ENCODE results near the gene MOK. TPM values are rescaled to one million over a fixed set of nuclear protein-coding genes. Genes with fewer than 3 reads are reported as not detected.

The MOK gene
- total and polyA plus RNA-seq, 2 of the 4 experiments (the other 2 are of a cell fraction) = 16.8 to 48.5 TPM

GRCh38 chr14:102279688-102280348 lies 25.1 kb downstream of the MOK start:
- WGBS, 2 experiments (ENCODE audit: extremely low coverage in 2 of 2, insufficient read length in 1 of 2) = no CpG with 5 or more reads among the region's 8 CpGs
- dilution Hi-C loops (cut with HindIII; ENCODE audit: low sequenced_read_pairs, unreplicated experiment) = no loop called here
- TF ChIP-seq FOS (IDR thresholded peaks at IDR 0.05; ENCODE audit: low read depth, low read length) (peak; percentile 91), CTCF (conservative IDR thresholded peaks at IDR 0.05; ENCODE audit: low read depth, low read length) (no peak), MAFK (IDR thresholded peaks at IDR 0.05; ENCODE audit: low read depth, low read length) (peak; percentile 72), CEBPB (IDR thresholded peaks at IDR 0.05; ENCODE audit: low read depth, low read length) (peak; percentile 96), MAZ (IDR thresholded peaks at IDR 0.05; ENCODE audit: borderline replicate concordance, low read depth, low read length) (peak; percentile 65; the same call in 1 of the 2 replicates), RFX5 (IDR thresholded peaks at IDR 0.05; ENCODE audit: low read depth, low read length) (no peak), SMC3 (IDR thresholded peaks at IDR 0.05; ENCODE audit: low read depth, low read length) (no peak), RCOR1 (IDR thresholded peaks at IDR 0.05; ENCODE audit: insufficient replicate concordance, low read length) (peak; percentile 88), NFE2L2 (IDR thresholded peaks at IDR 0.05; ENCODE audit: low read depth, low read length) (peak; percentile 77), BHLHE40 (IDR thresholded peaks at IDR 0.05; ENCODE audit: low read depth, low read length) (peak; percentile 28; the same call in 1 of the 2 replicates), MXI1 (IDR thresholded peaks at IDR 0.05; ENCODE audit: borderline replicate concordance, low read depth, low read length) (no peak), ELK1 (IDR thresholded peaks at IDR 0.05; ENCODE audit: borderline replicate concordance, low read depth, low read length) (no peak), POLR2A (IDR thresholded peaks at IDR 0.05; ENCODE audit: low read depth, low read length) (peak; percentile 54; the same call in 1 of the 2 replicates), RAD21 (IDR thresholded peaks at IDR 0.05; ENCODE audit: low read length) (no peak; the same call in 1 of the 2 replicates), CHD1 (IDR thresholded peaks at IDR 0.05; ENCODE audit: low read depth, low read length) (no peak)

More at GRCh38 chr14:102279688-102280348, 25.1 kb downstream of the MOK start:
- H2AK9ac ChIP-seq (replicated peaks; ENCODE audit: low read depth, low read length, poor library complexity) = peak overlapping the region; percentile 79
- H2AK5ac ChIP-seq (ENCODE audit: low read depth, low read length) = peak overlapping the region; percentile 94
- no peaks in the 10 kb centered on the region for H3K9me3 ChIP-seq (ENCODE audit: control insufficient read depth, insufficient read depth, low read length)
- peak overlapping the region; percentile 85 for H4K5ac ChIP-seq (ENCODE audit: low read depth, low read length)
- no peaks in the 10 kb centered on the region for H4K20me1 ChIP-seq (ENCODE audit: insufficient read depth, low read length)
- H4K8ac ChIP-seq (ENCODE audit: low read depth in 2 of 2, low read length in 2 of 2) = peak overlapping the region; percentile 83 to 90
- H4K91ac ChIP-seq (ENCODE audit: insufficient read depth, low read depth, low read length) = peak overlapping the region; percentile 98
- peak overlapping the region; percentile 85; the same call in 1 of the 2 replicates for H3K18ac ChIP-seq (ENCODE audit: low read depth, low read length)
- ChIA-PET CTCF (no interaction called here), POLR2A (ENCODE audit: unreplicated experiment) (no interaction called here)
- BruUV-seq (replicated peaks) = no TSS peak
- no peaks in the 10 kb centered on the region for H3K36me3 ChIP-seq (ENCODE audit: control insufficient read depth, insufficient read depth, low read length)
- H3K4me3 ChIP-seq (ENCODE audit: insufficient read depth, low read depth, low read length) = no peak overlapping the region
- H3K9me1 ChIP-seq (ENCODE audit: insufficient read depth, low read length) = peaks cover 8% of the 10 kb centered on the region
- peak overlapping the region; percentile 95 for H3K14ac ChIP-seq (replicated peaks; ENCODE audit: low read depth, low read length)
- peak overlapping the region; percentile 26; the same call in 1 of the 2 replicates for H3K9ac ChIP-seq (ENCODE audit: low read depth, low read length)
- DNase-seq (peak; percentile 100), ATAC-seq (ENCODE audit: low read depth) (peak; percentile 88)
- in situ Hi-C loops (cut with MboI; ENCODE audit: low sequenced_read_pairs) (no loop called here), intact Hi-C loops (cut with micrococcal nuclease) (no loop called here)
- H2AFZ ChIP-seq (replicated peaks; ENCODE audit: low read length, poor library complexity) = peak overlapping the region; percentile 73
- peak overlapping the region; percentile 99 for H2BK20ac ChIP-seq (ENCODE audit: low read depth, low read length)
- H3K4ac ChIP-seq (ENCODE audit: low read depth, low read length) = peak overlapping the region; percentile 97
- peak overlapping the region; percentile 7; the same call in 1 of the 2 replicates for H3K4me2 ChIP-seq (ENCODE audit: low read depth, low read length)
- H3K4me1 ChIP-seq (ENCODE audit: control insufficient read depth, insufficient read depth, low read length) = peaks cover 12% of the 10 kb centered on the region
- peak overlapping the region; percentile 86 for H3K27ac ChIP-seq (ENCODE audit: insufficient read depth, low read length)
- peak overlapping the region; percentile 99 for H2BK120ac ChIP-seq (ENCODE audit: low read depth, low read length)
- H2BK15ac ChIP-seq (ENCODE audit: low read depth, low read length) = peak overlapping the region; percentile 99; the same call in 2 of the 3 replicates
- peak overlapping the region; percentile 82 for H3K23ac ChIP-seq (ENCODE audit: low read depth, low read length)
- H2BK5ac ChIP-seq (ENCODE audit: low read depth, low read length, poor library complexity, severe bottlenecking) = peak overlapping the region; percentile 98
- H3K27me3 ChIP-seq (ENCODE audit: control insufficient read depth, insufficient read depth, low read length) = no peaks in the 10 kb centered on the region
- H3K56ac ChIP-seq (ENCODE audit: extremely low read depth, insufficient read depth, low read length) = peak overlapping the region; percentile 94
- H3K79me1 ChIP-seq (ENCODE audit: low read depth in 1 of 2, low read length in 2 of 2) = peaks cover 8 to 17% of the 10 kb centered on the region in 2 experiments; a peak in 2 of 4 replicates
